GM19238 (cell line): ENCODE results near the gene PPP5C.
"Not testable (repeated sequence)": the region's sequence is repeated elsewhere in the genome, so short reads cannot be mapped to it uniquely, and the experiment has no call there.

Source experiments
- DNase-seq: peaks from one replicate; pipeline ENCODE4 v3.0.0; 2011; ENCODE audit warnings: low spot score; ENCODE audit not compliant: insufficient read length

PPP5C gene

GRCh38 chr19:46407856-46408663 lies 61.2 kb downstream of the PPP5C start:
- DNase-seq: no peak

- no peak for DNase-seq
Measured at GRCh38 chr19:46408664-46409039, 61.8 kb downstream of the PPP5C start.

- DNase-seq: no peak
Measured at GRCh38 chr19:46409191-46409590, 62.3 kb downstream of the PPP5C start.

GRCh38 chr19:46410205-46411087 lies 63.6 kb downstream of the PPP5C start:
- no peak for DNase-seq

GRCh38 chr19:46411088-46411924 lies 64.4 kb downstream of the PPP5C start:
- no peak for DNase-seq

GRCh38 chr19:46411925-46412649 lies 65.2 kb downstream of the PPP5C start:
- no peak for DNase-seq

- DNase-seq: no peak
Measured at GRCh38 chr19:46412650-46413261, 65.9 kb downstream of the PPP5C start.

- no peak for DNase-seq
Measured at GRCh38 chr19:46413262-46414031, 66.6 kb downstream of the PPP5C start, which contains the start of gene CCDC8. TSS of gene CCDC8 (minus strand) at chr19:46413564. CDS start at chr19:46412810, 754 bp downstream.

GRCh38 chr19:46414899-46415298 lies 68.0 kb downstream of the PPP5C start:
- DNase-seq: not testable (repeated sequence)

- not testable (repeated sequence) for DNase-seq
Measured at GRCh38 chr19:46415804-46416709, 69.2 kb downstream of the PPP5C start.

- DNase-seq: no peak
Measured at GRCh38 chr19:46420056-46420455, 73.2 kb downstream of the PPP5C start.

- DNase-seq: no peak
Measured at GRCh38 chr19:46422344-46422743, 75.5 kb downstream of the PPP5C start.

GRCh38 chr19:46423188-46423587 lies 76.3 kb downstream of the PPP5C start:
- DNase-seq: no peak

GRCh38 chr19:46426035-46426505 lies 79.2 kb downstream of the PPP5C start:
- DNase-seq: no peak

GRCh38 chr19:46426506-46427162 lies 79.7 kb downstream of the PPP5C start:
- DNase-seq: no peak

- no peak for DNase-seq
Measured at GRCh38 chr19:46427518-46428045, 80.7 kb downstream of the PPP5C start.
